ENCODE data around the gene SLC35A2. TPM values are rescaled to one million over a fixed set of nuclear protein-coding genes. Genes with fewer than 3 reads are reported as not detected.

Gene SLC35A2
- 12.0 and 12.3 TPM in 2 replicates for total RNA-seq (2014; rRNA removed; shearing (Covaris generic))

DNA sequence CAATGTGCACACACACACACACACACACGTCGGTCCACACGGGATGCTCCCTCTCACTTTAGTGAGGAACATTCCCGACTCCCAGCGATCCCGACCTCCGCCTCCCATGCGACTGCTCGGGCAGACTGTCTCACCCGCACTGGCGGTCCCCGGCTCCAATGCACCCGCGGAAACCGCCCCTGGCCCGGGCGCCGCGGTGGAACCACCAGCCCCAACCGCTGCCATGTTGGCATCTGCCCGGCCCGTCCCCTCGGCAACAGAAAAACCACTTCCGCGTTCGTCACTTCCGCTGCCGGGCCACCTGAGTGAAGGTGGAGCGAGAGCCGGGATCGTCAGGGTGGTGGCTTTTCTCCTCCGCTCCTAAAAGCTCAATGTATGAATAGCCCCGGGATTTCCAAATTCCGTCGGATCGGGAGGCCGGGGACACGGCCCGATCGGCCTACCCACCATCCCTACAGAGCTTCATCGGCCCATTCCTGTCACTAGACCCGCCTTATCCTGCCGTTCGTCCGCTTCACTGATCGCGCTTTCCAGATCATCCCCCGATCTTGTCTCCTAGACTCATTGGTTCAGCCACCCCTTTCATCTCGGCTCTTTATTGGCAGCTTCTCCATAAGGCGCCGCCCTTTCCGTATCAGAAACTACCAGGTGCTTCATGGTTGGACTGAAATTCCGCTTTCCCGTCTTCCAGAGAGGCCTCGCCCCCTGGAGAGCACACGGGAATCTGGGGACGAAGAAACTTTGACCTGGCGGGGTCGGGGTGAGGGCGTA is at the start of gene SLC35A2:
TSS of gene SLC35A2 (minus strand) at position 235 of the 771 bp plus-strand sequence. CDS start at position 225, 10 bp downstream.
- Histone ChIP-seq H3K4me3 (ENCODE audit: insufficient read depth, low read depth, low read length) (peak within 1 kb of the TSS; percentile 73), H3K27me3 (ENCODE audit: control insufficient read depth, insufficient read depth, low read length) (no peaks in the 10 kb centered on the region), H3K36me3 (replicated peaks; ENCODE audit: control insufficient read depth, insufficient read depth, low read length) (peaks cover 30% of the 10 kb centered on the region)
- DNase-seq: peak; percentile 95

DNA sequence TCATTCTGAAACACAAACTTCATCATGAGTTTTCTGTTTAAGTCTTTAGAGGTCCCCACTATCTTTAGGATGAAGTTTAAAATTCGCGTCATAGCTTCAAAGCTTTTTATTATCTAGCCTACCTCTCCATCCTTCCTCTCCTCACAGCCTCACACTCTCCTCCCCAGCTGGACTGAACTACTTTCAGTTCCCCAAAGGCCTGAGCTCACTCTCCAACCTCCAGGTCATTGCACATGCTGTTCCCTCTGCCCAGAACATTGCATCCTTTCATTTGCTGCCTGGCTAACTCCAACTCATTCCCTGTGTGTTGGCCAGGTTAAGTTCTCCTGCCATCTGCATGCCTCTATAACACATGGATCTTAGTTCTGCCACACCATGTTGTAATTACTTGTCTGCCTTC is 48.8 kb upstream of the SLC35A2 start:
- DNase-seq: no peak
- H3K27me3 ChIP-seq (ENCODE audit: control insufficient read depth, insufficient read depth, low read length): no peaks in the 10 kb centered on the region
- H3K4me3 ChIP-seq (ENCODE audit: insufficient read depth, low read depth, low read length): no peak overlapping the region
- H3K36me3 ChIP-seq (replicated peaks; ENCODE audit: control insufficient read depth, insufficient read depth, low read length): peaks cover 5% of the 10 kb centered on the region

DNA sequence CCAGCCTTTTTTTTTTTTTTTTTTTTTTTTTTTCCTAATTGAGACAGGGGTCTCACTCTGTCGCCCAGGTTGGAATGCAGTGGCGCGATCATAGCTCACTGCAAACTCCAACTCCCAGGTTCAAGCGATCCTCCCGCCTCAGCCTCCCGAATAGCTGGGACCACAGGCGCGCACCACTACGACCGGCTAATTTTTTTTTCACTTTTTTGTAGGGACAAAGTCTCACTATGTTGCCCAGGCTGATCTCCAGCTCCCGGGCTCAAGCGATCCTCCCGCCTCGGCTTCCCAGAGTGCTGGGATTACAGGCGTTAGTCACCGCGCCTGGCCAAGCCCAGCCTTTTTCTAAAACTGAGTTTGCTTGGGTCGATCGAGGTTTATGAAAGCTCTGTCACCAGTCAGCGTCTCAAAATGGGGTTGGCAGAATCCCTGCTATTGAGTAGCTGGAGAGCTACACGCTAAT is 47.2 kb upstream of the SLC35A2 start:
- H3K4me3 ChIP-seq (ENCODE audit: insufficient read depth, low read depth, low read length): peak overlapping the region; percentile 39
- H3K27me3 ChIP-seq (ENCODE audit: control insufficient read depth, insufficient read depth, low read length): no peaks in the 10 kb centered on the region
- H3K36me3 ChIP-seq (replicated peaks; ENCODE audit: control insufficient read depth, insufficient read depth, low read length): peaks cover 9% of the 10 kb centered on the region
- no peak for DNase-seq

DNA sequence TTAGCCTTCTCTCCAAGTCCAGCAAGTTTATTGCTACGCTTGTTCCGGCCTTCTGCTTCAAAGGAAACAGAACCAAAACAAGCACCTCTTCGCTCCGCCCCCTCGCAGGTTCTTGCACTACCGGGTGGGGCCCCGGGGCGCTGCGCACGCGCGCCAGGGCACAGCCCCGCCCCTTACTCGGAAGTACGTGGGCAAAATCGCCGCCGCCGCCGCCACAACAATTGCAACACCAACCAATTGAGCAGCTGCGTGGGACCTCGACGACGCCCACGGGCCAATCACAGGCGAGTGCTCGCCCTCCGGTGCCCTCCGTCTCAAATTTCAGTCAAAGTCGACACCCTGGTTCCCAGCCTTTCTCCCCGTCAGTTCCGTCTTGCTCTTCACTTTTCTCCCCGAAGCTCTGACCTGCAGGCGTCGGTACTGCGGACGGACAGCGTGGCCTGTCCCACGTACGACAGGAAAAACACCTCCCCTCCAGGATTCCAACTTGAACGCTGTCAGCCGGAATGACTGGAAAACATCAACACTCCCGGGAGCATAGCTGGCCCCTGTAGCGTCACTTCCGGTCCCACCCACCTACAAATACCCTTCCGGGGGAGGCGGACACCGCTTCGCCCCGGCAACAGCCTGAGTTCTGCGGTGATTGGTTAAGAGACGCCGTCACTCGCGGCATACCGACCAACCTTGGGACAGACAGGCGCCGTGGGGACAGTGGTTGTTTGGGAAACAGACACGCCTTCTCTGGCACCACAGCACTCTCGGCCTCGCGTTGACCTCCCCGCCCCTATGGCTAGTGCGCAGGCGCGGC is 46.6 kb upstream of the SLC35A2 start:
- H3K4me3 ChIP-seq (ENCODE audit: insufficient read depth, low read depth, low read length): peak overlapping the region; percentile 67
- peaks cover 10% of the 10 kb centered on the region for H3K36me3 ChIP-seq (replicated peaks; ENCODE audit: control insufficient read depth, insufficient read depth, low read length)
- peak; percentile 99 for DNase-seq
- no peaks in the 10 kb centered on the region for H3K27me3 ChIP-seq (ENCODE audit: control insufficient read depth, insufficient read depth, low read length)

DNA sequence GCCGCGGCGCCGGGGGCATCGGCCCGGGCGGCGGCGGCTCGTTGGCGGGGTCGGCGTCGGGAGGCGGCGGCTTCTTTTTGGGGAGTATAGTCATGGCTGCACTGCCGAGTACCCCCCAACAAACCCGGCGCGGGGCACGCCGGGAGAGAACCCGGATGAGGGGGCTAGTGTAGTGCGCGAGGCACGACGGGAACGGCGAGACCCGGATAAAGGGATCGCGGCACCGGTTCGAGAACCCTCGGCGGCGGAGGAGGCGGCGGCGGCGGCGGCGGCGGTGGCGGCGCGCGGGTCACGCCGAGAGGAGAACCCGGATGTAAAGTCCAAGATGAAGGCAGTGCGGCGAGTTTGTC is 46.0 kb upstream of the SLC35A2 start, which contains the start of gene OTUD5:
TSS of gene OTUD5 (minus strand) at position 131 of the 350 bp plus-strand sequence. CDS start at position 94, 37 bp downstream.
- DNase-seq: peak; percentile 92
- Histone ChIP-seq H3K27me3 (ENCODE audit: control insufficient read depth, insufficient read depth, low read length) (no peaks in the 10 kb centered on the region), H3K36me3 (replicated peaks; ENCODE audit: control insufficient read depth, insufficient read depth, low read length) (peaks cover 10% of the 10 kb centered on the region), H3K4me3 (ENCODE audit: insufficient read depth, low read depth, low read length) (peak within 1 kb of the TSS; percentile 67)

DNA sequence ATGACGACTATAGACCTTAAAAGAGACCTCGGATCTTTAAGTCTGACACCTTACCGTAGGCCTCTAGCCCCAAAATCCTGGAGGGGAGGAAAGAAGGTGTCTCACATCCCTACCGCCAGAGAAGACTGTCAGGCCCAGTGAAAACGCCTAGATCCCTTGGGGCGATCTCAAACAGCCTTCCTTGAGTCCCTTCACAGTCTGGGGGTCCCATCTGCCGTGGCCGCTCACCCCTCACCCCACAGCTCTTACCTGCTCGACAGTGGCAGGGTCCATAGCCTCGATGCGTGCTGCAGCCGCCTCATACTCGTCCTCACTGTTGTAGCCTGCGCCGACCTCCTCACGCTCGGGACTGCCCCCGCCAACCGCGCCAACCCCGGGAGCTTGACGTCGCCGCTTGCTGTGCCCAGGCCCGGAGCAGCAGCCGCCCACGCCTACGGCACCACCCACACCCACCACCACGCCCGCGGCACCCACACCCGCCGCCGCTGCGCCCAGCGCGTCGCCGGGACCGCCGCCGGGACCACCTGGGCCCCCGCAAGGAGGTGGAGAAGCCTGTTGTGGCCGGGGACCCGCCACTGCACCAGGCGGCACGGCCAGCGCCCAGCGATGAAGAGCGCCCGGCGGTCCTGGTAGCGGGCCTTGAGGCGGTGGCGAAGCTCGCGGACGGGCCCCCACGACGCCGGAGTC is 45.4 kb upstream of the SLC35A2 start:
- DNase-seq: peak; percentile 76

DNA sequence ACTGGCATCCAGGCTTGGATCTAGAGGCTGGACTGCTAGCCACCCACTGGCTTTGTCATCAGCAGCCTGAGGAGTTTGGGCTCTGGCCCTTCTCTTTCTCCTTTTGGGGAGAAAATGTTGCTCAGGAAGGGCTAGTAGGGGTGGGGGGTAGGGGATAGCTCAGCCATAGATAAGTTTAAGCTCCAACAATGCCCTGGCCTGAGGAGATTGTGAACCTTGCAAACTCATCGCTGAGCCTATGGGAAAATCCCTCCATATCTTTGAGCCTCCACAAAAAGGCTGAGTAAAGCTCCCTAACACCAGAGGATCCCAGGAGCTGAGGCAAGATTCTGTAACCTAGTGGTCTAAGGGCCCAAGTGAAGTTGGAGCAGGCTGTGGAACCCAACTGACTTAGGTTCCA is 37.1 kb upstream of the SLC35A2 start:
- no peak for DNase-seq
- peaks cover 1% of the 10 kb centered on the region; the same call in 1 of the 2 replicates for H3K36me3 ChIP-seq (replicated peaks; ENCODE audit: control insufficient read depth, insufficient read depth, low read length)
- H3K4me3 ChIP-seq (ENCODE audit: insufficient read depth, low read depth, low read length): no peak overlapping the region
- H3K27me3 ChIP-seq (ENCODE audit: control insufficient read depth, insufficient read depth, low read length): no peaks in the 10 kb centered on the region

More for the DNA sequence above, 45.4 kb upstream of the SLC35A2 start:
- H3K36me3 ChIP-seq (replicated peaks; ENCODE audit: control insufficient read depth, insufficient read depth, low read length): peaks cover 10% of the 10 kb centered on the region
- H3K4me3 ChIP-seq (ENCODE audit: insufficient read depth, low read depth, low read length): peak overlapping the region; percentile 67
- no peaks in the 10 kb centered on the region for H3K27me3 ChIP-seq (ENCODE audit: control insufficient read depth, insufficient read depth, low read length)

DNA sequence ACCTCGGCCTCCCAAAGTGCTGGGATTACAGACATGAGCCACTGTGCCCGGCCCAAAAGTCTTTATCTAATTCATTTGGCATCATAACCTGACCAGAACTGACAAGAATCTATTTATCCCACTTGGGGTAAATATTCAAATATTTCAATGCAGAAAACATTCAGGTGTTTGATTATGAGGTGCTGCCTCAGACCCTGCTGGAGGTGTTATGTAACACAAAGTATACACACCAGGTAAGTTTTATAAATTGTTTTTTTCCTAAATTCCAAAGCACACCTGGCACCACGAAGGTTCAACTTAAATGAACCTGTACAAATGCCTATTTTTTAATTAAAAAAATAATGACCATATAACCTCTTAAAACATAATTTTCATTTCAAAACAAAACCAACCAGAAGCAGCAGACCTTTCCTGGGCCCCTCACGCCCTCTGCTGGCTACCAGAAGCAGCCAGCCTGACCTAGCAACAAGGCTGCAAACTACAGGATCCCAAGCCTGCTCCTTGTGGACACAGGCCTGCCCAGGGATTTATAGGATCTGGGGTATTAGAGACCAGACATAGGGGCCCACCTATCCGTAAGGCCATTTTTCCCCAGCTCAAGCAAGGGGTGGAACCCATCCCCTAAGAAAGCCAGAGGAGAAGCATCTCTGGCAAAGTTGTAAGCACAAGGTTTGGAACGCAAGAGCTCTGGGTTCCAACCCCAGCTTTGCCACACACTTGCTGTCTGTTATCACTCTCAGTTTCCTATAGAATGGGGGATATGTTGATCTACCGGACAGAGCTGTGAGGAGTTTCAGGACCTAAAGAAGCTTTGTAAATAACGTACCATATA is 34.3 kb upstream of the SLC35A2 start:
- peak; percentile 81 for DNase-seq
- no peak overlapping the region for H3K4me3 ChIP-seq (ENCODE audit: insufficient read depth, low read depth, low read length)
- H3K36me3 ChIP-seq (replicated peaks; ENCODE audit: control insufficient read depth, insufficient read depth, low read length): no peaks in the 10 kb centered on the region
- H3K27me3 ChIP-seq (ENCODE audit: control insufficient read depth, insufficient read depth, low read length): no peaks in the 10 kb centered on the region

DNA sequence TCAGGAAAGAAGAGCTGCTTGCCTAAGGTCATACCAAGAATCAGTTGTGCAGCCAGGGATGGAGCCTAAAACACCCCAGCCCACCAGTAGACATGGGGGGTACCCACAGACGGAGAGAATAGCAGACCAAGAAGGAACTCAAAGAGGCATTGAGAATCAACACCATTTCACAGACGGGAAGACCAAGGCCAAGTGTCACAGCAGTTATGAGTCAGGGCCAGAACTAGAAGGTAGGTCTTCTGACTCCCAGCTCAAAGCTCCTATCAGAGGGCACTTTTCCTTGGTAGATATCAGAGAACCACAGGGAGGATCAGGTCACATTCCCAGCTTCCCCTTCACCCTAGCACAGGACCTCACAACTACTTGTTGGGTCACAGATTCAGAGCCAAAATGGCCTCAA is 31.4 kb upstream of the SLC35A2 start:
- Histone ChIP-seq H3K36me3 (replicated peaks; ENCODE audit: control insufficient read depth, insufficient read depth, low read length) (peaks cover 3% of the 10 kb centered on the region), H3K4me3 (ENCODE audit: insufficient read depth, low read depth, low read length) (no peak overlapping the region), H3K27me3 (ENCODE audit: control insufficient read depth, insufficient read depth, low read length) (no peaks in the 10 kb centered on the region)
- no peak for DNase-seq

DNA sequence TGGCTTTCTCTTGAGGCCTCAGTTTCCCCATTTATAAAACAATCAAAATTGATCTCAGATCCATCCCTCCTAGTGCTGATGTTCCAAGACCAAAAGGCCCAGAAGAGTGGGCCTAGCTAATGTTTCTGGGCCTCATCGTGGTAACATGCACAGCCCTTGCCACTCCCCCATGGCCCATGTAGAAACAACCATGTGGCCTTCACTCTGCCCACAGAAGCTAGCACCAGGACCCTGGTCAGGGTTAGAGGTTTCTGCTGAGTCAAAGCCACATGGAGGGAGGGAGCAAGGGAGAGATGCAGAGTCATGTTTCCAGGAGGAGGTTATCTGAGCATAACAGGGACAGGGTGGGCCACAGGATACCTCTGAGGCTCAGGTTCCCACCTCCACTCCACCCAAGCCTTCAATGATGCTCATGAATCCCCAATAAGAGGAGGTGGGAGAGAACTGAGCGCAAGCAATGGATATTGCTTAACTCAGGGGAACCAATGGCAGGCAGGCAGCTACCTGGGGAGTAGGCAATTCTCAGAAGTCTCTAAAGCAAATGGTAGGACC is 29.0 kb upstream of the SLC35A2 start:
- H3K36me3 ChIP-seq (replicated peaks; ENCODE audit: control insufficient read depth, insufficient read depth, low read length): peaks cover 5% of the 10 kb centered on the region
- no peak overlapping the region for H3K4me3 ChIP-seq (ENCODE audit: insufficient read depth, low read depth, low read length)
- H3K27me3 ChIP-seq (ENCODE audit: control insufficient read depth, insufficient read depth, low read length): no peaks in the 10 kb centered on the region
- DNase-seq: no peak

DNA sequence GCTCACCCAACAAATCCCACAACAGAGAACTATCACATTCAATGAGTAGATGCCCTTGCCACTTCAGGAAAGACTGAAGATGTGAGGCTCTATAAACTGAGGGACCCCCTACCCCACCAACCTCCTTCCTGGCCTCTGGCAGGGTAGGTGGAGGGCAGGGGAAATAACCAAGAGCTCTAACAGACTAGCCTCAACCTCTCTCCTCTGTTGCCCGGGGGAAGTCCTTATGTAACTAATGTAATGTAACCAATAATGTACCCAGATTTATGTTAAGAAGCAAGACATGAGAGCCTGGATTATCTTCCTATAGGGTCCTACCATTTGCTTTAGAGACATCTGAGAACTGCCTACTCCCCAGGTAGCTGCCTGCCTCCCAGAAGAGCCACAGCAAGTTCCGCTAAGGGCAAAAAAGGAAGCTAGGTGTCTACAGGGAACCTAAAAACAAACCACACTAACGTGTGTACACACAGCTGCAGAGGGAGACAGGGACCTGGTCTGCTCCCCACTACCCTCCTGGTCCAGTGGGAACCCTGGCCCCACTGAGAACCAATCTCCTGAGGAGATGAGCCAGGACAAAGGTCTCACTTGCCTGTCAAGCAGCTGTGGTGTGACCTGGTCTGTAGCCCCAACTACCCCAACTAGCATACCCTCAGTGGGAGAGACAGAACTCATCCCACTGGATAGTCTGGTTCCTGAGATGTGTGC is 28.2 kb upstream of the SLC35A2 start:
- H3K4me3 ChIP-seq (ENCODE audit: insufficient read depth, low read depth, low read length): no peak overlapping the region
- no peak for DNase-seq
- H3K27me3 ChIP-seq (ENCODE audit: control insufficient read depth, insufficient read depth, low read length): no peaks in the 10 kb centered on the region
- H3K36me3 ChIP-seq (replicated peaks; ENCODE audit: control insufficient read depth, insufficient read depth, low read length): peaks cover 5% of the 10 kb centered on the region

DNA sequence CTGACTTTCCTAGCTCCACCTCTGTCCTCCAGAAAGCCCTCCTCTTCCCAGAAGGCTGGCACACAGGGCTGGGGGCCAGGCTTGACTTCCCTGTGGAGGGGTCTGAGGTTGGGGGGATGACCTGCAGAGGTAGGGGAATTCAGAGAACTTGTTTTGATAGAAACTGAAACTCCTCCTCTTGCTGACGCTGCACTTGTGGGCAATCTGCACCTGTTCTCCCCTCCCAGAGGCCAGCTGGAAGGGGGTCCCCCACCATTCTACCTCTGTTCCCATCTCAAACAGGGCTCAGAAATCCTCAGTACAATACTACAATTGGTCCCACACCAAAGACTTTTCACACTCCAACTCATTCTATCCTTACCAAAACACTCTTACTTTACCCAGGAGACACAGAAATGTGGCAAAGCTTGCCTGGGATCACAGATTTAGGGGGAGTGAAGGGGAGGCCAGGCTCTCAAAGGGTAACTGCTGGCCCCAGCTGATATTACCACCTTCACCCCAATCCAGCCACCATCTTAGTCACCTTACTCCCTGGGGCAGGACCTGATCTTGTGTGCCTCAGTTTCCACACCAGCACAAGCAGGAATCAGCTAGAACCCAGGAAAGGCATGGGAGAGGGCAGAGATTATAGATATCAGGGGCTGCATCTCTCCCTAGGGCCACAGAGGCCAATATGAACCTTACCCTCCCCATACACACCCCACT is 27.4 kb upstream of the SLC35A2 start:
- Histone ChIP-seq H3K27me3 (ENCODE audit: control insufficient read depth, insufficient read depth, low read length) (no peaks in the 10 kb centered on the region), H3K36me3 (replicated peaks; ENCODE audit: control insufficient read depth, insufficient read depth, low read length) (peaks cover 7% of the 10 kb centered on the region), H3K4me3 (ENCODE audit: insufficient read depth, low read depth, low read length) (no peak overlapping the region)
- DNase-seq: no peak

Measured in H7 (cell line).